NCI-H526 treated with DMSO at 0.1 percent for 48 hours (cell line): Measurements from ENCODE around the gene ANKMY1.
"Not testable (repeated sequence)": the region's sequence is repeated elsewhere in the genome, so short reads cannot be mapped to it uniquely, and the experiment has no call there.

Experiments
- DNase-seq: peaks from one replicate; lab custom pipeline; 2025; lab: John Stamatoyannopoulos, UW

ANKMY1 gene

DNA sequence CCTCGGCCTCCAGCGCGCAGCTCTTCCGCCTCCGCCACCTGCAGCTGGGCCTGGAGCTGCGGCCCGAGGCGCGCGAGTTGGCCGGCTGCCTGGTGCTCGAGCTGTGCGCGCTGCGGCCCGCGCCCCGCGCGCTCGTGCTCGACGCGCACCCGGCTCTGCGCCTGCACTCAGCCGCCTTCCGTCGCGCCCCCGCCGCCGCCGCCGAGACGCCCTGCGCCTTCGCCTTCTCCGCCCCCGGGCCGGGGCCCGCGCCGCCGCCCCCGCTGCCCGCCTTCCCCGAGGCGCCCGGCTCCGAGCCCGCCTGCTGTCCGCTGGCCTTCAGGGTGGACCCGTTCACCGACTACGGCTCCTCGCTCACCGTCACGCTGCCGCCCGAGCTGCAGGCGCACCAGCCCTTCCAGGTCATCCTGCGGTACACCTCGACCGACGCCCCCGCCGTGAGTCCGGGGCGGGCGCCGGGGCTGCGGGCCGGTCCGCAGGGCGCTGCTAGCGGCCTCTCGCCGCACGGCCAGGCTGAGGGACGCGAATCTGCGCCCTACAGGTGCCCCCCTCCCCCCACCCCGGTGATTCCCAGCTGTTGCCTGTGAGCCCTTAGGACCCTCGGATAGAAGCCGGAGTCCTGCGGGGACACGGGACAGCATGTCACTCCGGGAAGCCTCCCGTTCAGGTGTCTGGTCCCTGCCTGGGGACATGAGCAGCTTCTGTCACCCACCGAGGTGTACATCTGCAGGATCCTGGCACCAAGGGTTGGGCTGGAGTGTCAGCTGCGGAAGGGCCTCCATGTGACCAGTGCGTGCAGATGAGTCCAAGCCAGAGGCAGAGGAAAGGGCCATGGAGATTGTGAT lies 11.1 kb upstream of the ANKMY1 start:
- peak; percentile 15 for DNase-seq

DNA sequence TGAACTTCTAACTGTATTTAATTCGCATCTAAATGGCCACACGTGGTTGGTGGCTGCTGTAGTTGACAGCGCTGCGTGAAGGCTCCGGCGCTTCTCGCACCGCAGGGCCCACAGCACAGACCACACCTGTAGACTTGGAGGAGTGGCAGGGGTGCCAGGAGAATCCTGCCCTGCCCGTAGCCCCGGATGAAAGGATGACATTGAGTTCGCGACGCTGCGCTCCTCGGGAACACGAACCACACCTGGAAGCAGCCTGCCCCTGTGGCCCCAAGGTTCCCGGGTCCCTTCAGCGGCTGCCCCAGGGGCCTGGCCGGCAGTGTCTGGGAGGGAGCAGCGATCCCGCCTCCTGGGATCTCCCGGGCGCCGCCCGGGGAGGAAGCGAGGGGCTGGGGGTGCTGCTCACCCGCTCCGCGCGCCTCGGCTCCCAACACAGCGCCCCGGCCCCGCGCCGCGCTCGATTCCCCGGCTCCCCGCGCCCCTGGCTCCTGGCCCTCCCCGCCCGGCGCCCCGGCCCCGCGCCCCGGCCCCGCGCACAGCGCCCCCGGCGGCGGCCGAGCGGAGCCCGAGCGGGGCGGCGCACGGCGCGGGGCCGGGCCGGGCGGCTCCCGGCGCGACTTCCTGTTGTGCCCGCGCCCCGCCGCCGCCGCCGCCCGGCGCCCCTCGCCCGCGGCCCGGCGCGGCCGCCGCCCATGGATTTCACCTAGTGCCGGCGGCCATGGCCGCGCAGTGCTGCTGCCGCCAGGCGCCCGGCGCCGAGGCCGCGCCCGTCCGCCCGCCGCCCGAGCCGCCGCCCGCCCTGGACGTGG lies 10.3 kb upstream of the ANKMY1 start, which contains the start of gene RNPEPL1:
Gene RNPEPL1, plus strand, starts transcription at position 613 of the 806 bp plus-strand sequence. Its CDS starts 103 bp downstream, at position 716.
- DNase-seq: peak; percentile 40

- no peak for DNase-seq
Measured at GRCh38 chr2:240567137-240567871, 9.5 kb upstream of the ANKMY1 start.

GRCh38 chr2:240566203-240567136 lies 8.7 kb upstream of the ANKMY1 start:
- peak; percentile 69 for DNase-seq

DNA sequence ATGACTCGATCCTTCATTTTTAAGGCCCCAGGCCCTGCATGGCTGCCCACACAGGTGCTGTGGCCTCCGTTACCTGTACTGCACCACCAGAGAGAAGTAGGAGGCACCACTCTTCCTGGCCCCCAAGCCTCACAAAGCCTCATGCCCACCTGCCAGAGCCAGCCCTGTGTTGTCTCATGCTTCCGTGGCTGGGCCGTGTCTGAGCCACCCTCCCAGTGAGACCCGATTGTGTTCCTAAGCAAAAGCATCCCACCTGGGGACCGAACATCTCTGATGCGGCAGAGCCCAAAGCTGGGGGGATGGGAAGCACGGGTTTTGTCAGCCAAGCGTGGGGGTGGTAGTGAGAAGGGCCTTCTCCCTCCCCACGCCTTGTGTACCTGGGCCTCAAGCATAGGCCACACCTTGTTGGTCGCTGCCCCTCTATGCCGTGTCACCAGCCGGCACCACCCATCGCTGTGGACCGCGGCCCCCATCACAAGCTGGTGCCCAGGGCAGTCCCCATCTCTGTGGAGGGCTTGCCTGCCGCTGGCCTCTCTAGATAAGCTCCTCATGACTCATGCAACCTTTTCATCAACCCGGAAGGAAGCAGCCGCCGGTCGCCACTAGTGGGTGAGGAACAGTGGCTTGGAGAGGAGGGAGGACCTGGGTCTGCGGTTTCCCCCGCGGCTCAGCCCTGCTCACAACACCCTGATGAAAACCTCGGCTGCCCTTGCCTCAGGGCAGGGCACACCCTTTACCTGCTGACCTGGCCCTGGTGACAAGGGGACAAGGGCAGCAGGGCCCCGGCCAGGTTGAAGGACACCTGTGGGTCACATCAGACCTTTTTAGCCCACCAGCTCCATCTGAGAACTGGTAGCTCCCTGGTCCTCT lies 7.8 kb upstream of the ANKMY1 start:
- no peak for DNase-seq

DNA sequence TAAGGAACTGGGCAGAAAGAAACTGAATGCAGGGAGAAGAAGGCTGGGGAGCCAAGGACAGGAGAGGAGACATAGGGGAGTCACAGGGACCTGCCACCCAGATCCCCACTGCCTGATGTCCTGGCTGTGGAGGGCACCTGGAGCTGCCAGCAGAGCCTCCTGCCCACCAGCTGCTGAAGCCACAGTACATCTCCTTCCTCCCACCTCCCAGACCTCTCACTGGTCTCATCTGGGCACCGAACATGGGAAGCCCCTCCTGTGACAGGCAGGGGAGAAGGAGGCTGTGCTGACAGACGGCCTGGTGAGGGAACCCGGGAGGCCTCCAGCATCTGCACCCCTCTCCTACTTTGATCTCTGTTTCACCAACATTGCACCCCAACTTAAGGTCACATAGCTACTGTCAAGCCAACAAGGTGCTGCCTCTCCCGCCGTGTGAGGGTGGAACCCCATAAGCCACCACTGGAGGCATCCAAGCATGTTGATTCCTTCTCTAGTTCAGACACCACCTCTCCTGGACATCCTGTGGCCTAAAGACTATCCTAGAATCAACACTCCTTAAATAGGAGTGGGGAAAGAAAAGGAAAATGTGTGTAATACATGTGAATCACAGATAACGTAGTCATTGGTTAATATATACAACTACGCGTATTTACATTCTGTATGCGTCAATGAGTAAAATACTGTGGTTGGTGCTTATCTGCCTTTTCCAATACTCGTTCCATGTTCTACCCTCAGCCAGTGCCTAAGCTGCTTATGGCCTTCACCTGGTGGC lies 7.0 kb upstream of the ANKMY1 start:
- DNase-seq: no peak

DNA sequence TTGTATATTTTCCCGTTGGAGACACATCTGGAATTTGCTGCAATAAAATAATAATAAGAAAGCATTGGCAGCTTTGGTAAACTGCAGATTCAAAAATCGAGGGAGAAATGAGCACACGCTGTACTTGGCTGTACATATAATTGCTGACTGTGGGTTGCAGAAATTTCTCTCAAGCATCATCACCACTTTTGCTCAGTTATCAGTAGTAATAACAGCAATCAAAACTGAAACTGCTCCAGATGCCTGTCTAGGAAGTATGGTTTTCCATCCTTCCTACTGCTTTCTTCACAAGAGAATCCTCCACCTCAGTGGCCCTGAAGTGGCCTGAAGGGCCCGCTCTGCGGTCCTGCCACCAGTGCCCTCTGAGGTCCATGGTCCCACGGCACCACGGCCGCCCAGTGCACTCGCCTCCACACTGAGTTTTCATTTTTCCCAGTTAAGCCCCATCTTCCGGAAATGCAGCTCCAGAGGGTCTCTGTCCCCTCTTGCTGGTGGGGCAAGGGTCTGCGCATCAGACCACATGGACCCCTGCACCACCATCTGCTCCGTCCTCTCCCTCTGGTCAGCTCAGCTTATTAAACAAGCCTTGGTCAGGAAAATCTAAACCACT lies 6.3 kb upstream of the ANKMY1 start:
- DNase-seq: no peak

DNA sequence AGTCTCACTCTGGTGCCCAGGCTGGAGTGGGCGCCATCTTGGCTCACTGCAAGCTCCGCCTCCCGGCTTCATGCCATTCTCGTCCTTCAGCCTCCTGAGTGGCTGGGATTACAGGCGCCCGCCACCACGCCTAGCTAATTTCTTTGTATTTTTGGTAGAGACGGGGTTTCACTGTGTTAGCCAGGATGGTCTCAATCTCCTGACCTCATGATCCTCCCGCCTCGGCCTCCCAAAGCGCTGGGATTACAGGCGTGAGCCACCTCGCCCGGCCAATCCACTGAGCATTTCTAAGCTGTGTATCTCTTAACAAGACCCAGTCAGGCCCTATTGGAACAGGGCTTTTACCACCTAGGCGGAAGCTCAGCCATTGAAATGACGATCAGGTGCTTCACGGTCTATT lies 5.4 kb upstream of the ANKMY1 start:
- DNase-seq: not testable (repeated sequence)

DNA sequence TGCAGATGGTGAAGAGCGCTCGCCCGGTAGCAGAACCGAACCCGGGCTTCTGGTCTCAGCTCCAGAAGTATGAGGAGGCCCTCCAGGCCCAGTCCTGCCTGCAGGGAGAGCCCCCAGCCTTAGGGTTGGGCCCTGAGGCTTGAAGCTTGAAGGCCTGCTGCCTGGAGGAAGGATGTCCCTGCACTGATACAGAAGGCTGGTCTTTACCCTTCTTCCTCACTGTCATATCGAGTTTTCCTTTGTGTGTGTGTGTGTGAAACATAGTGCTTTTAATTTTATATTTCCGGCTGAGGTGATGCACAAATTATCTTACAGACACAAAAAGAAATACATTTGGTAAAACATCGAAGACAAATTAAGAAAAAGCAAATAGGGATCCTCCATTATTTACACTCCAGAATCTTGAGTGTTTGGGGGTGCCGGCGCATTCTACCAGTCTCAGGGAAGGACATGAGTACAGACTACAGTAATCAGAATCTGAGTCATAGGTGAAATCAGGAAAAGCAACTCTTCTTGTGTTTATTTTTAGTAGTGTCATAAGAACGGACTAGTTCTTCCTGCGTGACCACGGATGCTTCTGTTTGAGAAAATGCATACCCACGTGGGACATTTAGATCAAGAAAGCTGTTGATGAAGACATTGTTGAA lies 3.7 kb upstream of the ANKMY1 start:
- no peak for DNase-seq

DNA sequence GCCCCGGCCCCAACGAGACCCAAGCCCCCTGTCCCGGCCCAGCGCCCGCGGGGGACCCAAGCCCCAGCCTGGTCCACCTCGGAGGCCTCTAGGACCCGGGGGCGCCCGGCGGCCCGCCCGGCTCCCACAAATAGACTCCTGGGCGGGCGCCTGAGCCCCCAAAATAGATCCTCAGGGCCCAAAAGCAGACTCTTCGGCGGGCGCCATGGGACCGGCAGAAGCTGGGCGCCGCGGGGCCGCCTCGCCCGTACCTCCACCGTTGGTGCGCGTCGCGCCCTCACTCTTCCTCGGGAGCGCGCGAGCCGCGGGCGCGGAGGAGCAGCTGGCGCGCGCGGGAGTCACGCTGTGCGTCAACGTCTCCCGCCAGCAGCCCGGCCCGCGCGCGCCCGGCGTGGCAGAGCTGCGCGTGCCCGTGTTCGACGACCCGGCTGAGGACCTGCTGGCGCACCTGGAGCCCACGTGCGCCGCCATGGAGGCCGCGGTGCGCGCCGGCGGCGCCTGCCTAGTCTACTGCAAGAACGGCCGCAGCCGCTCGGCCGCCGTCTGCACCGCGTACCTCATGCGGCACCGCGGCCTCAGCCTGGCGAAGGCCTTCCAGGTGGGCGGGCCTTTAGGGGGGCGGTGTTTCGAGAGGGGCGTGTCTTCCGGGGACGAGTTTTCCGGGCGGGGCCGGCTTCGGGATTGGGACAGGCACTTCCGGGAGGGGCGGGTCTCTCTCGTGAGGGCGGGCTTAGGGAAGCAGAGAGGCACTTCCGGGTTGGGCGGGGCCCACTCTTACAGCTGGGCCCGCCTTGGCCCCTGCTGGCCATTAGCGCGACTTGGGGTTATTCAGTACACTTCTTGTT lies 2.9 kb upstream of the ANKMY1 start:
- DNase-seq: peak; percentile 97

GRCh38 chr2:240560084-240560479 lies 2.3 kb upstream of the ANKMY1 start, which contains the start of gene DUSP28:
TSS of gene DUSP28 (plus strand) at chr2:240560357. CDS start at chr2:240560685, 328 bp downstream.
- DNase-seq: peak; percentile 72

- no peak for DNase-seq
Measured at GRCh38 chr2:240559286-240559685, 1.5 kb upstream of the ANKMY1 start.

DNA sequence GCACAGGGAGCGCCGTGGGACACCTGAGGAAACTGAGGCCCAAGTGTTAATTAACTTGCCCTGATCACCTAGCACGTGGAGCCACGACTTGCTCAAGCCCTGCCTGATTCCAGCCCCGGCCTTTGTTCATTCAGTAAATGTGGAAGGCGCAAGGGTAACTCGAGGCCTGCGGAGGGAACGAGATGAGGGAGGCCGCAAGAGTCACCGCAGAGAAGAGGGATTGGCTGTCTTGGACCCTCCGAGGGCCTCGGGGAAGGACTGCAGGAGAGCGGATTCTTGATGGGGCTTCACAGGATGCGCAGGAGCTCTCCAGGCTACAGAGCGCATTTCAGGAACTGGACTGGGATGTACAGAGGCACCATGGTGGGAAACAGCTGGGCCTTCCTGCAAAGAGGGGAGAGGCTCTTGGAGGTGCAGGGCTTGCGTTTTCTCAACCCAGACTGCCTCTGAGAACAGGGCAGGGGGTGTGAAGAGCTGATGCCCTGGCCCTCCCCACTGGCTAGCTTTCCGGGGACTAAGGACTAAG lies 511 bp upstream of the ANKMY1 start:
- no peak for DNase-seq

DNA sequence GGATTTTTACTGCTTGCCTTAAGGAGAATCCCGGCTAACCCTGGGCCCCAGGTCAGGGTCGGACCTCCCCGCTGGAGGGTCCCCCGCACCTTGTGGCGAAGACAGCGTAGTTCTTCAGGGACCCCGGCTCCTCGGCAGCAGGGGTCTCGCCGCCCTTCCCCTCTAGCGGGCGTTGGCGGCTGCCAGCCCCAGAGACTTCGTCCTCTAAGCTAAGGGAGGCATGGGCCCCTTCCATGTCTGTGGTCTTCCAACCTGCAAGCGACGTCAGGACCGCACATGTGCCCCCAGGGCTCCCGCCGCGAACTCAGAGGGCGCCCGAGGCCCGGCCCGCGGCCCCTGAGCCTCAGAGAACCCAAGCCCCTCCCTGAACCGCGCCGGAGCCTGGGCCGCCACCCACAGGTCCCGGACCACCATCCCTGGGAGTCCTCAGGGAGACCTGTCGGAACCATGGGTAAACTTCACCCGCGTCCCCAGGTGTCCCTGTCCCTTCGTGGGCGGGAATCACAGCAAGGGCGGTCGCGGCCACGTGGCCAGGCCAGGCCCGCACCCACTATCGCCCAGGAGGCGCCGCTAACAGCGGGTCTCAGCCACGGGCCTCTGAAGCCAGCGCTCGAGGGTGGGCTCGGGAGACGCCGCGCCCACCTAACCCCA lies 562 bp downstream of the ANKMY1 start:
- no peak for DNase-seq

GRCh38 chr2:240556553-240557100 lies 1.2 kb downstream of the ANKMY1 start:
- peak; percentile 25 for DNase-seq

GRCh38 chr2:240555541-240556250 lies 2.1 kb downstream of the ANKMY1 start:
- no peak for DNase-seq
